Stimulated activated CD4-positive, alpha-beta T cell treated with anti-CD3 and anti-CD28 coated beads, Interleukin-1b, Interleukin-23, amount 100 ng/mL, for 24 hours (primary cell): ENCODE data around the gene ACTMAP.
"Not testable (repeated sequence)": the region's sequence is repeated elsewhere in the genome, so short reads cannot be mapped to it uniquely, and the experiment has no call there.

Experiments
- DNase-seq, 4 experiments: peaks; one replicate each; pipeline ENCODE4 v3.0.0-alpha.2; 2020; ENCODE audit warnings: low read depth in 4 of 4, low spot score in 1 of 4

ACTMAP gene

GRCh38 chr19:40776932-40777644, 26.8 kb upstream of the ACTMAP start:
- DNase-seq, result peak; percentile 67 to 81 (median 70)

GRCh38 chr19:40776364-40776763, 26.1 kb upstream of the ACTMAP start:
- no peak for DNase-seq

- DNase-seq, result no peak
Observed at GRCh38 chr19:40775632-40776022, 25.4 kb upstream of the ACTMAP start.

- no peak for DNase-seq
Observed at GRCh38 chr19:40774916-40775631, 24.8 kb upstream of the ACTMAP start, which contains the start of gene MIA. MIA (plus strand) TSS chr19:40775521; CDS start chr19:40775543, 22 bp downstream.

- not testable (repeated sequence) for DNase-seq
Observed at GRCh38 chr19:40771101-40771862, 21.0 kb upstream of the ACTMAP start.

- no peak for DNase-seq
Observed at GRCh38 chr19:40768869-40769268, 18.6 kb upstream of the ACTMAP start.

GRCh38 chr19:40766385-40766784, 16.1 kb upstream of the ACTMAP start:
- not testable (repeated sequence) for DNase-seq

GRCh38 chr19:40763963-40764362, 13.7 kb upstream of the ACTMAP start:
- no peak for DNase-seq

GRCh38 chr19:40763526-40763925, 13.2 kb upstream of the ACTMAP start:
- DNase-seq, result no peak

- DNase-seq, result no peak
Observed at GRCh38 chr19:40762754-40763470, 12.6 kb upstream of the ACTMAP start.

GRCh38 chr19:40759352-40759751, 9.1 kb upstream of the ACTMAP start:
- no peak for DNase-seq

- DNase-seq, result no peak
Observed at GRCh38 chr19:40758491-40758890, 8.2 kb upstream of the ACTMAP start.

- DNase-seq, result no peak
Observed at GRCh38 chr19:40756502-40757110, 6.3 kb upstream of the ACTMAP start.

GRCh38 chr19:40755791-40756190, 5.5 kb upstream of the ACTMAP start:
- no peak for DNase-seq

- no peak for DNase-seq
Observed at GRCh38 chr19:40755248-40755624, 5.0 kb upstream of the ACTMAP start.

GRCh38 chr19:40754611-40755247, 4.5 kb upstream of the ACTMAP start:
- peak in 3 of 4 experiments; percentile 45 to 68 (median 45) for DNase-seq

- no peak for DNase-seq
Observed at GRCh38 chr19:40752257-40752781, 2.0 kb upstream of the ACTMAP start.

GRCh38 chr19:40750874-40751537, 729 bp upstream of the ACTMAP start, which contains the start of gene SNRPA:
SNRPA (plus strand) TSS chr19:40751203; CDS start chr19:40751409, 206 bp downstream.
- peak; percentile 85 to 96 (median 92) for DNase-seq

GRCh38 chr19:40747536-40747935, 2.7 kb downstream of the ACTMAP start:
- DNase-seq, result no peak
